ENCODE data around the gene MOB2. TPM values are rescaled to one million over a fixed set of nuclear protein-coding genes. Genes with fewer than 3 reads are reported as not detected.
A peak's percentile ranks its signal among the peaks of the same experiment; 100 is the strongest.

MOB2 gene
- total RNA-seq, 4 donors from 2014 or later, result 63.8 to 104 (median 95.8) TPM

- Histone ChIP-seq H3K27me3 (no peaks in the 10 kb centered on the region), H3K27ac (no peak overlapping the region), H3K9me3 (no peaks in the 10 kb centered on the region), H3K4me1 (peaks cover 19% of the 10 kb centered on the region), H3K36me3 (peaks cover 18% of the 10 kb centered on the region), H3K4me3 (no peak overlapping the region)
- 93% methylated on average over 12 of the region's 16 CpGs for WGBS
- no peak for TF ChIP-seq POLR2A (IDR thresholded peaks at IDR 0.05)
- TF ChIP-seq CTCF (IDR thresholded peaks at IDR 0.05), result no peak
- no peak for TF ChIP-seq EP300 (IDR thresholded peaks at IDR 0.05)
- TF ChIP-seq POLR2AphosphoS5 (IDR thresholded peaks at IDR 0.05), result no peak
- DNase-seq (ENCODE audit: low spot score in 2 of 2), result no peak
Measured at GRCh38 chr11:1463056-1463455, 23.5 kb downstream of the MOB2 start.

- WGBS, result no CpG with 5 or more reads among the region's 13 CpGs
- TF ChIP-seq POLR2A (IDR thresholded peaks at IDR 0.05) (no peak), EP300 (IDR thresholded peaks at IDR 0.05) (no peak), CTCF (IDR thresholded peaks at IDR 0.05) (no peak), POLR2AphosphoS5 (IDR thresholded peaks at IDR 0.05) (no peak)
- no peak overlapping the region for H3K4me3 ChIP-seq
- peaks cover 14% of the 10 kb centered on the region for H3K36me3 ChIP-seq
- H3K9me3 ChIP-seq, result no peaks in the 10 kb centered on the region
- no peak overlapping the region for H3K27ac ChIP-seq
- H3K27me3 ChIP-seq, result no peaks in the 10 kb centered on the region
- DNase-seq (ENCODE audit: low spot score in 2 of 2), result no peak
- H3K4me1 ChIP-seq, result peaks cover 19% of the 10 kb centered on the region
Measured at GRCh38 chr11:1462698-1462975, 23.9 kb downstream of the MOB2 start.

GRCh38 chr11:1461826-1462697 lies 24.5 kb downstream of the MOB2 start:
- DNase-seq (ENCODE audit: low spot score in 2 of 2), result no peak
- peaks cover 14% of the 10 kb centered on the region for H3K36me3 ChIP-seq
- 79% methylated on average over 31 of the region's 46 CpGs for WGBS
- no peaks in the 10 kb centered on the region for H3K27me3 ChIP-seq
- H3K27ac ChIP-seq, result no peak overlapping the region
- peaks cover 19% of the 10 kb centered on the region for H3K4me1 ChIP-seq
- H3K4me3 ChIP-seq, result no peak overlapping the region
- TF ChIP-seq POLR2A (IDR thresholded peaks at IDR 0.05), result no peak
- TF ChIP-seq EP300 (IDR thresholded peaks at IDR 0.05), result no peak
- TF ChIP-seq CTCF (IDR thresholded peaks at IDR 0.05), result no peak
- TF ChIP-seq POLR2AphosphoS5 (IDR thresholded peaks at IDR 0.05), result no peak
- no peaks in the 10 kb centered on the region for H3K9me3 ChIP-seq

- no peak for DNase-seq (ENCODE audit: low spot score in 2 of 2)
- Histone ChIP-seq H3K4me1 (peaks cover 19% of the 10 kb centered on the region), H3K27ac (peak overlapping the region; percentile 34), H3K4me3 (peak overlapping the region; percentile 3), H3K36me3 (peaks cover 10% of the 10 kb centered on the region), H3K9me3 (no peaks in the 10 kb centered on the region), H3K27me3 (no peaks in the 10 kb centered on the region)
- TF ChIP-seq EP300 (IDR thresholded peaks at IDR 0.05) (no peak), POLR2AphosphoS5 (IDR thresholded peaks at IDR 0.05) (no peak), POLR2A (IDR thresholded peaks at IDR 0.05) (no peak), CTCF (IDR thresholded peaks at IDR 0.05) (no peak)
- 83% methylated on average over 46 of the region's 50 CpGs for WGBS
Measured at GRCh38 chr11:1460986-1461825, 25.4 kb downstream of the MOB2 start.

GRCh38 chr11:1460396-1460985 lies 26.1 kb downstream of the MOB2 start:
- Histone ChIP-seq H3K4me1 (peaks cover 19% of the 10 kb centered on the region), H3K36me3 (peaks cover 7% of the 10 kb centered on the region), H3K27ac (peak overlapping the region; percentile 34), H3K27me3 (no peaks in the 10 kb centered on the region), H3K9me3 (no peaks in the 10 kb centered on the region), H3K4me3 (peak overlapping the region; percentile 3)
- DNase-seq (ENCODE audit: low spot score in 2 of 2), result no peak
- TF ChIP-seq CTCF (IDR thresholded peaks at IDR 0.05) (no peak), EP300 (IDR thresholded peaks at IDR 0.05) (no peak), POLR2A (IDR thresholded peaks at IDR 0.05) (no peak)
- 80% methylated on average over 36 of the region's 44 CpGs for WGBS

All from suprapubic skin (tissue), 4 donors.